C4-2B (cell line): ENCODE measurements around the gene OSGEP.

ENCODE experiments used
- ZFX ChIP-seq: fragments of 450-650 bp; IDR thresholded peaks from 2 replicates; pipeline ENCODE4 v1.6.1; 2017
- TF ChIP-seq, protein P1 (sequence below): fragments of 450-650 bp; conservative IDR thresholded peaks from 2 replicates; pipeline ENCODE4 v1.5.1; 2017; ENCODE audit warnings: mild to moderate bottlenecking

DNA sequence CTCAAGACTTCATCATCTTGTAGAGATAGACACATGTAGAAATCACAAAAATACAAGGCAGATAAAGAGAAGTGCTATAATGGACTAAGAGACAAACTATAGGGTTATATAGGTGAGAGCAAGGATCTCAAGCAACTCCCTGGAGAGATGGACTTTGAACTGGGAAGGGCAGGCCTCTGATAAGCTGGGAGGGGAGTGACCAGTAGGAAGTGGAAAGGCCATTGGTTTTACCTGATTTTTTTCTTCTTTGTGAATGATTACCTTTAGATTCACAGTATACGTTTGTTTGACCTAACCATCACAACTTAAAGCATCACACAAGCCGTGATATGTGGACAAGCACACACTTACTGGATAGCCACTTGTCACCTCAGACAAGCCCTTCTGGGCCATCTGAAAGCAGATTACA lies 36.1 kb downstream of the OSGEP start:
- TF ChIP-seq, protein P1, sequence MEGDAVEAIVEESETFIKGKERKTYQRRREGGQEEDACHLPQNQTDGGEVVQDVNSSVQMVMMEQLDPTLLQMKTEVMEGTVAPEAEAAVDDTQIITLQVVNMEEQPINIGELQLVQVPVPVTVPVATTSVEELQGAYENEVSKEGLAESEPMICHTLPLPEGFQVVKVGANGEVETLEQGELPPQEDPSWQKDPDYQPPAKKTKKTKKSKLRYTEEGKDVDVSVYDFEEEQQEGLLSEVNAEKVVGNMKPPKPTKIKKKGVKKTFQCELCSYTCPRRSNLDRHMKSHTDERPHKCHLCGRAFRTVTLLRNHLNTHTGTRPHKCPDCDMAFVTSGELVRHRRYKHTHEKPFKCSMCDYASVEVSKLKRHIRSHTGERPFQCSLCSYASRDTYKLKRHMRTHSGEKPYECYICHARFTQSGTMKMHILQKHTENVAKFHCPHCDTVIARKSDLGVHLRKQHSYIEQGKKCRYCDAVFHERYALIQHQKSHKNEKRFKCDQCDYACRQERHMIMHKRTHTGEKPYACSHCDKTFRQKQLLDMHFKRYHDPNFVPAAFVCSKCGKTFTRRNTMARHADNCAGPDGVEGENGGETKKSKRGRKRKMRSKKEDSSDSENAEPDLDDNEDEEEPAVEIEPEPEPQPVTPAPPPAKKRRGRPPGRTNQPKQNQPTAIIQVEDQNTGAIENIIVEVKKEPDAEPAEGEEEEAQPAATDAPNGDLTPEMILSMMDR = no peak
- no peak for TF ChIP-seq ZFX
